Raji (cell line): ENCODE measurements around the gene SEMA3A.

ENCODE experiments used
- POLR2A ChIP-seq: IDR thresholded peaks from 2 replicates; pipeline ENCODE4 v1.6.1; 2011; ENCODE audit warnings: low read depth, low read length, control low read depth; ENCODE audit not compliant: insufficient read depth

SEMA3A gene

DNA sequence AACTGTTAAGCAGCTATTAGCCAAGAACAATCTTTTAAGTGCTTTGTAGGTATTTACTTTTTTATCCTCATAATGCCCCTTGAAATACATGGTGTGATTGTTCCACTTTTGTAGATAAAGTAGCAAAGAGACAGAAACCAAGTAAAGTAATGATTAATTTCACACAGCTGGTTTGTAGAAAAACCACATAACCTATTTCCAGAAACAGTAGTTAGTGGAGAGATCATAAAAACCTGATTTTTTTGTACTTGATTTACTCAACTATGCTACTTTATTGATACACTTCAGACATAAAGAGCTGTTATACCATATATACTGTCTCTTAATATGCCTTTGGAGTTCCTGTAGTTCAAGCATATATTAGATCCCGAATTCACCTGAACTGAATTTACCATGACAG is 118.4 kb downstream of the SEMA3A start:
- no peak for TF ChIP-seq POLR2A

GRCh38 chr7:84073186-84073875 is 121.3 kb downstream of the SEMA3A start:
- no peak for TF ChIP-seq POLR2A

DNA sequence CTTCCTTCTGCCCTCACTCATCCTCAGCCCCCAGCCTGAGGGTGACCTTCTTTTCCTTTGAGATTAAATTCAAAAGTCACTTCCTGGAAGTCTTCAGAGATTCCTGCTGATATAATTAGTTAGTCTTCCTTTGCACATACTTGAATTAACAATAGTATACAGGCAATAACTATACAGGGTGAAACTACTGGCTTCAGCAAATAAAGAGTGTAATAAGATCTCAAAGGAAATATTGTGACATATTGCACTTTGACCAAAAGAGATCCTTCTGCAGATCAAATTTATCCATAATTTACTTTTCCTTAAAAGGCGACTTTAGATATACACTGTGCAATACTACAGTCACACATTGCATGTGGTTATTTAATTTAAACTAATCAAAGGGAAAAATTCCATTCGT is 123.8 kb downstream of the SEMA3A start:
- TF ChIP-seq POLR2A = no peak

GRCh38 chr7:84069999-84070500 is 124.5 kb downstream of the SEMA3A start:
- no peak for TF ChIP-seq POLR2A

DNA sequence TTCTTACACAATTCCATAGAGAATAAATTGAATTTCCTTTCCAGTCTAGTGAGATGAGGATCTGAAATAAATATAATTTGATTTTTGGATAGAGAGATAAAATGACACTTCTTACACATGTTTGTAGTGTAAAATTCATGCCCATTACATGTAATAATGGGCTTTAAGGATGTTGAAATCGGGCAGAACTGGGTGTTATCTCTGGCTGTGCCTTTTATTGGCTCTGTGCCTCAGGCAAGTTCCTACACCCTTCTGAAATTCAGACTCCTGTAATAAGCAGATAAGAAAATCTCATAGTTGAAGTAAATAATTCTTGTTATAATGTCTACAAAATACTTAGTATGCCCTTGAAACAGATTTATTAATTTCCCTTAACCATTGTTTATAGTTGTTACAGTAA is 125.6 kb downstream of the SEMA3A start:
- TF ChIP-seq POLR2A = no peak

DNA sequence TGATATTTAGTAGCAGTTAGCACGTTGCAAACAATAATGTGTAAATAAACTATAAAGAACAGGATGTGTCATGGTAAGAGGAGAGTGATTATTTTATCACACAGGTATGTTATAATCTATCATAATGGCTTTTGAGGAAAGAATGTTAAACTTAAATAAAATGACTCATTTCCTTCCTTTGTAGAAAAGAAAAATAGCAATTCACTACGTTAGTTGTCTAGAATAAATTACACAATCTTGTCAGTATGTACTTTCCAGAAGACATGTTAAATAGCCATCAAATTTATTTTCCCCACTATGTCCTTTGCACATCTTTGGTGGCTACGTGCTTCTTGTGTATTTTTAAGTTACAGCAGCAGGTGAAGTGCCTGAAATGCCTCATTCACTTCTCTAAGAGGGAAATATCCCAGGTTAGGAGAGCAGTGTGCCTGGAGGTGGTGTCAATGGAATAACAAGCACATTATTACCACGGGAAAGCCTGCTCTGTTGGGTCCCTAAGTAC is 133.8 kb downstream of the SEMA3A start:
- no peak for TF ChIP-seq POLR2A

GRCh38 chr7:84060000-84060399 is 134.6 kb downstream of the SEMA3A start:
- TF ChIP-seq POLR2A = no peak

DNA sequence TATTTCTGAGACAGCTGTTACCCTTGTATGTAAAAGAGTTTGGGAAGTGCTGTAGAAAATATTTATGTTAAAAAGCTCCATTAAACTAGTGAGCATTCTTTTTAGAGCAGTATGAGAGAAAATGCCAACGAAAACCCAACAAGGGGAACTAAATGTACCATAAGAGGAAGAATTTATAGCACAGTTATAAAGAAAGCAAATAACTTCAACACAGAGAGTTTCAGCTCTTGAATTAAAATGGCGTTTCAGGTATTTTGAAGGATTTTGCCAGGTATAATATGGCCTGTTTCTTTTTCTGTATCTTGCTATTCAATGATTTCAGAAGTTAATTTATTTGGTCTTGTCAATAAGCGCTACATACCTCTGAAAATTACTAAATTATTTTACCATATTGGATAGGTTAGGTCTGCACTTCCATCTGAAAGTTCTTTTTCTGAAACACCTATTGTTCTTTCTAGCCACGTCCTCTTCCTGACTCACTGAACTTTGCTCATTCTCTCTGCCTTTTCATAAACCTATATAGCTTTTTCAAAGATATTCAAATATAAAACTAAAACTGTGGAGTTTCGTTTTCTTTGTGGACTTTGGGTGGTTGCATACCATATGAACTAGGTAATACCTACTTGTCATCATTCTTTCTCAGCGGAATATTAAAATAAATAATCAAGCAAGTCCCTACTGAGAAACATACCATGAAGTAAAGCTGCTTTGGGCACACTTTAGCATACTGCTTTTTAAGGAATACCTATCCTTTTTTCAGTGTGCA is 136.1 kb downstream of the SEMA3A start:
- no peak for TF ChIP-seq POLR2A

DNA sequence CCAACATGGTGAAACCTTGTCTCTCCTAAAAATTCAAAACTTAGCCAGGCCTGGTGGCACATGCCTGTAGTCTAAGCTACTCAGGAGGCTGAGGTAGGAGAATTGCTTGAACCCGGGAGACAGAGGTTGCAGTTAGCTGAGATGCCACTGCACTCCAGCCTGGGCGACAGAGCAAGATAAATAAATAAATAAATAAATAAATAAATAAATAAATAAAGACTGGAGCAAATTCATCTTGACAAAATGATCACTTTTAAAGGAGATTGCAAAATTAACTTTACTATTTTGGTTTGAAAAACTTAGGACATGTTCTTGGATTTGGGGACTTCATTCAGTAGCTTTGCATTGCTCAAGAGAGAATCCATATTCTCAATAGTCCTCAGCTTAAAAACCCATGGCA is 137.0 kb downstream of the SEMA3A start:
- TF ChIP-seq POLR2A = no peak

DNA sequence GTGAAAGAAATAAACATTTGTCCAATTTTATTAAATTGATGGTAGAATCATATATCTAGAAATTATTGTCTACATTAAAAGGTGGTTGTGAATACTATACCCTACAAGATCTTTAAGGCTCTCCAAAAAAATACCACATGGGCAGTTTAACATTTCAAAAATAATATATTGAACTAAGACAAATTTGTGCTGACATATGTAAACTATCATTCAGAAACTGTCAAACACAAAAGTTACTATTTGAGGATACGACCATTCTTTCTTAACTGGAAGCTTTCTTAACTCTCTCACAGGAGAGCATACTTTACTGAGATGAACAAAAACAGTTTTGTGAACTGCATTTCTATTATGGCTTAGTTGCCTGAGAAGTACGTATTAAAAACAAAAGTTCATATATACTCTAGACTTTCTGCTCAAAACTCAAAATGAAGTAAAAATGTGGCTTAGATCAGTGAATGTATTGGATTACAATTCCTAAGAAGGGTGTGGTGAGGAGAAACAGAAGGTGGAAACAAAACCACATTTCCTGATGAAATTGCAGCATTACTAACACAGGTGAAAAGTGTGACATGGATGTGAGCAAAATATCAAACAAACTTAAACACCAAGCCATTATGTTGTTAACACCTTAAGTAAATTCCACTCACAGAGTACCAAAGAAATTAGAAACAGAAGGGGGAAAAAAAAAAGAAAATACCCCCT is 138.5 kb downstream of the SEMA3A start:
- TF ChIP-seq POLR2A = no peak

DNA sequence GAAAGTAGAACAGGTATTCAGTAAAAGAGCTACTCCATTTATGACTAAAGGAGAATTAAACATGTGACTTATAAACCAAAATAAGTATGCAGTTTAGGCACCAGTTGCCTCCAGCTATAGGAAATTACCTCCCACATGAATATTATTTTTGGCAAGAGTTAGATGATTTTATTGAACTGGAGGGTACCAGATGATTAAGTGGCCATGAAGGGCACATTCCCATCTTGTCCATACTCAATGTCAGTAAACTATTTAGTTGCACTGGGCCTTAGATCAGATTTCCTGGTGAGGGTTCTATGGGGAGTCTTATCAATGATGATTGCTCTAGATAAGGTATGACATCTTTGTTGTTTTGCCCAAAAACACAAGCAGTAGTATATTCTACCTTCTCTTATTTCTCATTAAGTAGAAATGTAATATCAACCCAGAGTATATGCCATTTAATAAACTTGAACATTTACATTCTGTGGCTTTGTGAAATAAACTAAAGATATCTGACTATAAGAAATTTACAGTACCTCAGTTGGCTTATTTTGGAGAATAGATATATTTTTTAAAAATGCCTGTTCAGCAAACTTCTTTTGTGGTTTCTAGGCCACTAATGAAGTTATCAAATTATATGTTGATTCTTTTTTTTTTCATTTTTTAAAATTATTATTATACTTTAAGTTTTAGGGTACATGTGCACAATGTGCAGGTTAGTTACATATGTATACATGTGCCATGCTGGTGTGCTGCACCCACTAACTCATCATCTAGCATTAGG is 145.3 kb downstream of the SEMA3A start:
- TF ChIP-seq POLR2A = no peak

DNA sequence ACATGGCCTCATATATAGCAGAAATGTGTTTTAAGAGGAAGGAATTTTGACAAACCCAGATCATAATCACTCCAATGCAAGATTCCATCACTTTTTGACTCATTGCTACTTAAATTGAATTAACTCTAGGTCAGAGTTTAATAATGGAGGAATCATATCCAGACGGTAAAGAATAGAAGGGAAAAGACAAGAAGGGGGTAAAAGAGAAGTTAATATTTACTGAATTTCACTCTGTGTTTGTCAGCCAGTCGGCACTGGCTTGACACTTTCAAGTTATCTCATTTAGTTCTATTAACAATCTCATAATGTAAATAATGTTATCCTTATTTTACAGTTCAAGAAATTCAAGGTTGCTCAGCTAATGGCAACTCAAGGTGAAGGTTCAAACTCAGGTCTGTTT is 147.5 kb downstream of the SEMA3A start:
- TF ChIP-seq POLR2A = no peak

GRCh38 chr7:84044834-84045233 is 149.8 kb downstream of the SEMA3A start:
- no peak for TF ChIP-seq POLR2A

GRCh38 chr7:84043661-84044191 is 150.9 kb downstream of the SEMA3A start:
- no peak for TF ChIP-seq POLR2A
